Endodermal cell (in vitro differentiated cells): ENCODE data around the gene NKPD1. TPM values are rescaled to one million over a fixed set of nuclear protein-coding genes. Genes with fewer than 3 reads are reported as not detected.

ENCODE experiments used
- DNase-seq: peaks from one replicate; pipeline ENCODE4 v3.0.0-alpha.2; 2017
- H3K27ac ChIP-seq: 2 replicates; pipeline ENCODE4 v1.5.1; 2013; ENCODE audit warnings: mild to moderate bottlenecking, low read depth, low read length, moderate library complexity
- H3K27me3 ChIP-seq: 2 replicates; pipeline ENCODE4 v1.6.1; 2013; ENCODE audit warnings: mild to moderate bottlenecking, low read length, moderate library complexity; ENCODE audit not compliant: insufficient read depth, control insufficient read depth, poor library complexity, severe bottlenecking
- H3K36me3 ChIP-seq: 2 replicates; pipeline ENCODE4 v1.7.0; 2013; ENCODE audit warnings: mild to moderate bottlenecking, low read length, moderate library complexity; ENCODE audit not compliant: control insufficient read depth, insufficient read depth
- H3K4me1 ChIP-seq: one replicate; pipeline ENCODE4 v1.7.0; 2013; ENCODE audit warnings: low read length; ENCODE audit not compliant: control insufficient read depth, insufficient read depth
- H3K4me3 ChIP-seq: 2 replicates; pipeline ENCODE4 v1.5.1; 2013; ENCODE audit warnings: mild to moderate bottlenecking, low read length, moderate library complexity
- H3K9ac ChIP-seq: 2 replicates; pipeline ENCODE4 v1.6.1; 2013; ENCODE audit warnings: mild to moderate bottlenecking, low read length, moderate library complexity; ENCODE audit not compliant: poor library complexity, severe bottlenecking; ENCODE audit errors: extremely low read depth
- H3K9me3 ChIP-seq: 2 replicates; pipeline ENCODE4 v1.6.1; 2013; ENCODE audit warnings: mild to moderate bottlenecking, low read length, moderate library complexity; ENCODE audit not compliant: control insufficient read depth
- H3K27ac Mint-ChIP-seq: 2 replicates; pipeline ENCODE4 v1.8.0; 2020; ENCODE audit warnings: mixed read lengths
- H3K27me3 Mint-ChIP-seq: 2 replicates; pipeline ENCODE4 v1.8.0; 2021; ENCODE audit warnings: mild to moderate bottlenecking, mixed read lengths; ENCODE audit not compliant: insufficient read depth
- H3K36me3 Mint-ChIP-seq: 2 replicates; pipeline ENCODE4 v1.8.0; 2020; ENCODE audit warnings: low read depth, mixed read lengths
- H3K4me1 Mint-ChIP-seq: 2 replicates; pipeline ENCODE4 v1.8.0; 2020; ENCODE audit warnings: mixed read lengths
- H3K4me3 Mint-ChIP-seq: 2 replicates; pipeline ENCODE4 v1.8.0; 2020; ENCODE audit warnings: mild to moderate bottlenecking, moderate library complexity, mixed read lengths
- H3K9me3 Mint-ChIP-seq: 2 replicates; pipeline ENCODE4 v1.8.0; 2020; ENCODE audit warnings: mild to moderate bottlenecking, mixed read lengths
- WGBS, 2 experiments: methylation state at CpG; one replicate each; pipeline versions ENCODE4 v1.1.5 to v1.1.7; 2013; ENCODE audit warnings: missing lambda C conversion rate in 2 of 2, mixed read lengths in 1 of 2; ENCODE audit not compliant: insufficient coverage in 1 of 2, insufficient read length in 1 of 2; 5-methylcytosine and 5-hydroxymethylcytosine counted together
- total RNA-seq, 2 donors: library from RNA; stranded (reverse); fragmentation: NEBNext Ultra II Directional in 1 of 2; extraction: Animal tissue kit (Norgen Biotek cat#: 25700) in 1 of 2; gene quantifications; 2 replicates in 1 of 2; 3 replicates in 1 of 2; pipeline ENCODE4 v1.2.1, GENCODE V29; 2021
- TF ChIP-seq, protein P1 (sequence below): fragments of 200-600 bp; sonication (generic); conservative IDR thresholded peaks from 2 replicates; pipeline ENCODE4 v1.5.0; 2021; ENCODE audit warnings: antibody characterized with exemption, mild to moderate bottlenecking

The NKPD1 gene
- total RNA-seq, 2 donors from 2014 or later: 0.15 to 0.22 TPM

DNA sequence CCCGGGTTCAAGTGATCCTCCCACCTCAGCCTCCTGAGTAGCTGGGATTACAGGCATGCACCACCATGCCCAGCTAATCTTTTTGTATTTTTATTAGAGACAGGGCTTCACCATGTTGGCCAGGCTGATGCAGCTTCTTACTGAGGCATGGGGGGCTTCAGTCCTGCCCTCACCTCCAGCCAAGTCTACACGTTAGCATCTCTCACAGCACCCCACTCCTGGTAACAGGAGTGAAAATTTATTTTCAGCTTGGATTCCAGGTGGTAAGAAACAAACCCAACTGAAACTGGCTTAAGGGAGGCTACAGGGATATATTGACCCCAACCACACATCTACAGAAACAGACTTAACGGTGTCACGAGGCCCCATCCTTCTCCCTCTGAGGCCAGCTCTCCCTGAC is 10.6 kb downstream of the NKPD1 start:
- DNase-seq: no peak
- peaks cover 8% of the 10 kb centered on the region for H3K4me1 Mint-ChIP-seq
- peaks cover 8% of the 10 kb centered on the region for H3K36me3 ChIP-seq
- no peak overlapping the region for H3K4me3 Mint-ChIP-seq
- peaks cover 13% of the 10 kb centered on the region for H3K36me3 Mint-ChIP-seq
- peaks cover 44% of the 10 kb centered on the region for H3K27me3 Mint-ChIP-seq
- 89 to 96% methylated on average over 3 of the region's 4 CpGs for WGBS, 2 experiments
- H3K27ac Mint-ChIP-seq: no peak overlapping the region
- H3K27me3 ChIP-seq: peaks cover 3% of the 10 kb centered on the region
- TF ChIP-seq, protein P1, sequence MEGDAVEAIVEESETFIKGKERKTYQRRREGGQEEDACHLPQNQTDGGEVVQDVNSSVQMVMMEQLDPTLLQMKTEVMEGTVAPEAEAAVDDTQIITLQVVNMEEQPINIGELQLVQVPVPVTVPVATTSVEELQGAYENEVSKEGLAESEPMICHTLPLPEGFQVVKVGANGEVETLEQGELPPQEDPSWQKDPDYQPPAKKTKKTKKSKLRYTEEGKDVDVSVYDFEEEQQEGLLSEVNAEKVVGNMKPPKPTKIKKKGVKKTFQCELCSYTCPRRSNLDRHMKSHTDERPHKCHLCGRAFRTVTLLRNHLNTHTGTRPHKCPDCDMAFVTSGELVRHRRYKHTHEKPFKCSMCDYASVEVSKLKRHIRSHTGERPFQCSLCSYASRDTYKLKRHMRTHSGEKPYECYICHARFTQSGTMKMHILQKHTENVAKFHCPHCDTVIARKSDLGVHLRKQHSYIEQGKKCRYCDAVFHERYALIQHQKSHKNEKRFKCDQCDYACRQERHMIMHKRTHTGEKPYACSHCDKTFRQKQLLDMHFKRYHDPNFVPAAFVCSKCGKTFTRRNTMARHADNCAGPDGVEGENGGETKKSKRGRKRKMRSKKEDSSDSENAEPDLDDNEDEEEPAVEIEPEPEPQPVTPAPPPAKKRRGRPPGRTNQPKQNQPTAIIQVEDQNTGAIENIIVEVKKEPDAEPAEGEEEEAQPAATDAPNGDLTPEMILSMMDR: no peak
- H3K9ac ChIP-seq: no peak overlapping the region
- peaks cover 6% of the 10 kb centered on the region for H3K4me1 ChIP-seq
- H3K9me3 ChIP-seq: no peaks in the 10 kb centered on the region
- no peak overlapping the region for H3K27ac ChIP-seq
- H3K9me3 Mint-ChIP-seq: peaks cover 4% of the 10 kb centered on the region
- no peak overlapping the region for H3K4me3 ChIP-seq

DNA sequence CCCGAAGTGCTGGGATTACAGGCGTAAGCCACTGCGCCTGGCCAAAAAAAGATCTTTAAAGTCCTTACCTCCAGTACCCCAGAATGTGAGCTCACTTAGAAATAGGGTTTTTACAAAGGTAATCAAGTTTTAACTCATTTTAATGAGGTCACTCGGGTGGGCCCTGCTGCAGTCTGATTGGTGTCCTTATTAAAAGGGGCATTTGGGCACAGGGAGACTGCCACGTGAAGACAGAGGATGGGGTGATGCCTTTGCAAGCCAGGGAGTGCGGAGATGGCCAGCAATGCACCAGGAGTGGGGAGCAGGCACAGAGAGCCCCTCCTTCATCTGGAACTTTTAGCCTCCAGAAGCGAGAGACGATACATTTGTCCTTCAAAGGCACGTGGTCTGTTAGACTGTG is 11.7 kb downstream of the NKPD1 start:
- Histone ChIP-seq H3K36me3 (peaks cover 8% of the 10 kb centered on the region), H3K4me1 (peaks cover 1% of the 10 kb centered on the region), H3K9me3 (no peaks in the 10 kb centered on the region), H3K27ac (no peak overlapping the region), H3K27me3 (peaks cover 3% of the 10 kb centered on the region), H3K9ac (no peak overlapping the region), H3K4me3 (no peak overlapping the region)
- H3K36me3 Mint-ChIP-seq: peaks cover 13% of the 10 kb centered on the region
- H3K27ac Mint-ChIP-seq: no peak overlapping the region
- peaks cover 4% of the 10 kb centered on the region for H3K9me3 Mint-ChIP-seq
- DNase-seq: no peak
- peaks cover 4% of the 10 kb centered on the region for H3K4me1 Mint-ChIP-seq
- H3K4me3 Mint-ChIP-seq: no peak overlapping the region
- TF ChIP-seq, protein P1: no peak
- WGBS, 2 experiments: 91 to 95% methylated on average over 7 to 9 of the region's 9 CpGs
- peaks cover 34% of the 10 kb centered on the region for H3K27me3 Mint-ChIP-seq

DNA sequence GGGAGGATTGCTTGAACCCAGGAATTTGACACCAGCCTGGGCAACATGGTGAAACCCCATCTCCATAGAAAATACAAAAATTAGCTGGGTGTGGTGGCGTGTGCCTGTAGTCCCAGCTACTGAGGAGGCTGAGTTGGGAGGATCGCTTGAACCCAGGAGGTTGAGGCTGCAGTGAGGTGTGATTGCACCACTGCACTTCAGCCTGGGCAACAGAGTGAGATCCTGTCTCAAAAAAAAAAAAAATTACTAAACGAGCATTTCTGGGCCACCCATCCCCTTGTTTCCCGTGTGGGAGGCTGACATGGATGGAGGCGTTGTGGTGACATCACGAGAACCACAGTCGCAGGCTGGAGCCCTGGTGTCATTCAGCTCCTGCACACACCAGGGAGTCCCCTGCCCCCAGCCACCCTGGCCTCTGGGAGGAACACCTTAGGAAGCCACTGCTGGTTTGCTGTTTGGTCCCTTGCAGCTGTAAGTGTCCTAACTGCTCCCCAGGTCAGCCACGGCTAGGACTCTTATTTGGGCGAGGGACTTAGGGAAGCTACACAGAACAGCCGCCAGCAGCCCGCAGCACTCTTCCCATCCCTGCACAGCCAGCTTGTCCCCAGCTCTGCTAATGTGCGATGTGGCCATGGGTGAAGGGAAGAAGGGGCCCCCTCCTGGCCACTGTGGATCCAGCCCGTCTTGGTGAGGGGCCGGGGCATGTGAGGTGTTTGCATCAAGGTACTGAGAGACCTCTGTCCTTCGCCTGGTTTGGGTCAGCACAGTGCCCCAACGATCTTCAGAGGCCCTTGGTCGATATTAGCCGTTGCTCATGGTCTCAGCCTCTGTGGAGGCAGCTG is 12.7 kb downstream of the NKPD1 start:
- Histone ChIP-seq H3K27me3 (peaks cover 3% of the 10 kb centered on the region), H3K36me3 (peaks cover 10% of the 10 kb centered on the region), H3K9me3 (no peaks in the 10 kb centered on the region), H3K4me1 (no peaks in the 10 kb centered on the region), H3K4me3 (no peak overlapping the region), H3K9ac (no peak overlapping the region), H3K27ac (no peak overlapping the region)
- 88% methylated on average over 13 to 18 of the region's 18 CpGs for WGBS, 2 experiments
- peaks cover 19% of the 10 kb centered on the region for H3K36me3 Mint-ChIP-seq
- H3K27ac Mint-ChIP-seq: no peak overlapping the region
- TF ChIP-seq, protein P1: peak; percentile 65
- H3K9me3 Mint-ChIP-seq: peaks cover 4% of the 10 kb centered on the region
- no peak overlapping the region for H3K4me3 Mint-ChIP-seq
- peak; percentile 83 for DNase-seq
- H3K27me3 Mint-ChIP-seq: peaks cover 25% of the 10 kb centered on the region
- no peaks in the 10 kb centered on the region for H3K4me1 Mint-ChIP-seq
